Central memory CD4-positive, alpha-beta T cell (primary cell): ENCODE measurements around the gene IRX4.

ENCODE experiments used
- DNase-seq: peaks from one replicate; pipeline ENCODE4 v3.0.0; 2022
- total RNA-seq, 3 experiments: gene quantifications; one replicate each; lab custom pipeline; 2026; lab: John Stamatoyannopoulos, UW

The IRX4 gene
- total RNA-seq: 0 reads per million in 3 experiments

GRCh38 chr5:1882337-1883119 is at the start of gene IRX4:
IRX4 (minus strand) TSS chr5:1882925; CDS start chr5:1882647, 278 bp downstream.
- no peak for DNase-seq

- DNase-seq: no peak
Observed at GRCh38 chr5:1931604-1932231, 49.0 kb upstream of the IRX4 start.

- DNase-seq: no peak
Observed at GRCh38 chr5:1930880-1931603, 48.3 kb upstream of the IRX4 start.

- no peak for DNase-seq
Observed at GRCh38 chr5:1930501-1930879, 47.8 kb upstream of the IRX4 start.

DNA sequence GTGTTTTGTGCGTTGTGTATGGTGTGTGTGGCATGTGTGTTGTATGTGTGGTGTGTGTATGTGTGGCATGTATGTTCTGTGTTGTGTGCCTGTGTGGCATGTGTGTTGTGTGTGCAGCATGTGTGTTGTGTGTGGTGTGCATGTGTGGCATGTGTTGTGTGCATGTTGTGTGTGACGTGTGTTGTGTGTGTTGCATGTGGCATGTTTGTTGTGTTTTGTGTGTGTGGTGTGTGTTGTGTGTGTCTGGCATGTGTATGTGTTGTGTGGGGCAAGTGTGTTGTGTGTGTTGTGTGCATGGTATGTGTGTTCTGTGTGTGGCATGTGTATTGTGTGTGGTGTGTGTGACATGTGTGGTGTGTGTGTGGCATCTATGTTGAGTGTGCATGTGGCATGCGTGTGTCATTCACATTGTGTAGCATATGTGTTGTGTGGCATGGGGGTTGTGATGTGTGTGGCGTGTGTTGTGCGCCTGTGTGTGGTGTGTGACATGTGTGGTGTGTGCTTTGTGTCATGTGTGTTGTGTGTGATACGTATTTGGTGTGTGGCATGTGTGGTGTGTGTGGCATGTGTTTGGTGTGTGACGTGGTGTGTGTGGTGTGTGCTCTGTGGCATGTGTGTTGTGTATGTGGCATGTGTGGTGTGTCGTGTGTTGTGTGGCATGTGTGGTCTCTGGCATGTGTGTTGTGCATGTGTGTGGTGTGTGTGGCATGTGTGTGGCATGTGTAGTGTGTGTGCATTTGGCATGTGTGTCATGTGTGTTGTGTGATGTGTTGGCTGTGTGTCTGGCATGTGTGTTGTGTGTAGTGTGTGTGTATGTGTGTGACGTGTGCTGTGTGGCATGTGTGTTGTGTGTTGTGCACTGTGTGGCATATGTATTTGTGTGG is 46.6 kb upstream of the IRX4 start:
- no peak for DNase-seq

DNA sequence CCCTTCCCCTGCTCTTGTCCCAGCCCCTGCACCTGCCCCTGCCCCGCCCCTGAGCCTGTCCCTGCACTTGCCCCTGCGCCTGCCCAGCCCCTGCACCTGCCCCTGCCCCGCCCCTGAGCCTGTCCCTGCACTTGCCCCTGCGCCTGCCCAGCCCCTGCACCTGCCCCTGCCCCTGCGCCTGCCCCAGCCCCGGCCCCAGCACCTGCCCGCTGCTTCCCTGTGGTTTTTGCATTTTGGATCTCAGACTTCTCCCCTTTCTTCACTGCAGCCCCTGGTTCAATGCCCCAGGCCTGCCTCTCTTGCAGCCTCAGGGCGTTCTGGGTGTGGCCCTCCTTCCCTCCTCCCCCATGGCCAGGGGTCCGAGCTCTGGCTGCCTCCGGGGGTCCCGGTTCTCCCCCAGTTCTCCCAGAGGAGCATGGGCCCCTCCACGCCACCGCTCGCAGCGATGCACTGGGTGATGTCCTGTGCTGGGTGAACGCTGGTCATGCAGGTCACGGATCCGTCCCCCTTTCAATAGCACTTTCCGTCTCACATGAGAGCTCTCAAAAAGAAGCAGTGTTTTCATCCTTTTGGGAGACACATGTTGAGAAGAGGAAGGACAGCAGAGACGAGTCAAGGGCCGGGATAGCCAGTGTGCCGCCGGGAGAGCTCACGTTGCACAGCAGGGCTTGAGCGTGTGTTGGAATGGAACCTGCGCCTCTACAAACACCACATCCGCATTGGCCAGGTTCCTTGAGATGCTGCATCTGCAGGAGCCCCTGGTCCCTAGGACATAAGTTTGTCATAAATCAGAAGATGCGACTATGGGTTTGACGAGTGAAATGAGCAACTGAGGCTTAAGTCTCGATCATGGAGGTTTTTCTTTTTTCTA is 44.0 kb upstream of the IRX4 start:
- DNase-seq: no peak

- no peak for DNase-seq
Observed at GRCh38 chr5:1926071-1926440, 43.3 kb upstream of the IRX4 start.

GRCh38 chr5:1925111-1926070 is 42.7 kb upstream of the IRX4 start:
- DNase-seq: no peak

DNA sequence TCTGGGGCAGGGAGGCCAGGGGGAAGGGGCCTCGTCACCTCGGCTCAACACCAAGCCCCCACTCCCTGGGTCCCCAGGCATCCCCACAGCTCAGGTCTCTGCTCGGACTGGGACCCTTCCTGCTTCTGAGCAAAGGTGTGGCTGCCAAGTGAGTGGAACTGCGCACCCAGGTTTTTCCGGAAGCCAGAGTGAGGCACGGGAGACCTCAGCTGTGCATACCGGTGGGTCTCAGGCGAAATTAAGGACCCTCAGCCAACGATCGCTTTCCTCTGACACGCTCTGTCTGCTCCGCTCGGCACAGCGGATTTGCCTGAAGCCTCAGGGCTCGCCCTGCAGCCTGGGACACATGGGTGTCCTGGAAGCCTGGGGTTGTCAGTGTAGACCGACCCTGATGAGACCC is 41.0 kb upstream of the IRX4 start:
- DNase-seq: no peak

GRCh38 chr5:1923341-1923740 is 40.6 kb upstream of the IRX4 start:
- no peak for DNase-seq

DNA sequence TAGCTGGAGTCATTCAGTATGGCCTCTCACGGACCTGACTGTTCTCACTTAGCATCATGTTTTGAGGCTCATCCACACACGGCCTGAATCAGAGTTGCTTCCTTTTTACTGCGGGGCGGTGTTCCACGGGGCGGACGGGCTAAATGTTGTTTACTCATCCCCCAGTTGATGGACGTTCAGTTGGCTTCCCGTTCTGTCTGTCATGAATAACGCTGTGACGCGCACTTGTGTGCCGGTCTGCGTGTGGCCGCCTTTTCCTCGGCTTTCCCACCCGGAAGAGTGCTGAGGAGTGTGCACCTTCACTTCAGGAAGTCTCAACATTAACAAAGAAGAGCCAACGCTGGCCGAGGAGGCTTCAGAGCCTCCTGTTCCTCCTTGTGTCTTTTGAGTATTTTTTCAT is 39.0 kb upstream of the IRX4 start:
- DNase-seq: no peak

GRCh38 chr5:1919750-1920149 is 37.0 kb upstream of the IRX4 start:
- DNase-seq: no peak

DNA sequence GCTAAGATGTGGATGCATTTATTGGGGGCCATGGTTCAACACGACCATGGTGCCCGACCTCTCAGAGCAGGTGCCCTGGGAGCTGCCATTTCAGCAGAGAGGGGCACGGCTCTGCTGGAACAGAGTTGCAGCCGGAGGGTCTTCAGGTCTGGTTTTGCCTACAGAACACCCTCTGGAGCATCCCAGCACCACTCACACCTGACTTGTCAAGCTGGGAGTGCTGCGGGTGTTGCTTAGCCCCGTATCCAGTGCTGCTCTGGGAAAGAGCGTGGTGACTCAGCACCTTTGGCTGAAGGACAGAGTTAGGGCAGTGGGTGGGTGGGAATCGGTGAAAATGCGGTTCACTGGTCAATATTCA is 36.5 kb upstream of the IRX4 start:
- no peak for DNase-seq

- no peak for DNase-seq
Observed at GRCh38 chr5:1918488-1919208, 35.9 kb upstream of the IRX4 start.

- no peak for DNase-seq
Observed at GRCh38 chr5:1917830-1918487, 35.2 kb upstream of the IRX4 start.

DNA sequence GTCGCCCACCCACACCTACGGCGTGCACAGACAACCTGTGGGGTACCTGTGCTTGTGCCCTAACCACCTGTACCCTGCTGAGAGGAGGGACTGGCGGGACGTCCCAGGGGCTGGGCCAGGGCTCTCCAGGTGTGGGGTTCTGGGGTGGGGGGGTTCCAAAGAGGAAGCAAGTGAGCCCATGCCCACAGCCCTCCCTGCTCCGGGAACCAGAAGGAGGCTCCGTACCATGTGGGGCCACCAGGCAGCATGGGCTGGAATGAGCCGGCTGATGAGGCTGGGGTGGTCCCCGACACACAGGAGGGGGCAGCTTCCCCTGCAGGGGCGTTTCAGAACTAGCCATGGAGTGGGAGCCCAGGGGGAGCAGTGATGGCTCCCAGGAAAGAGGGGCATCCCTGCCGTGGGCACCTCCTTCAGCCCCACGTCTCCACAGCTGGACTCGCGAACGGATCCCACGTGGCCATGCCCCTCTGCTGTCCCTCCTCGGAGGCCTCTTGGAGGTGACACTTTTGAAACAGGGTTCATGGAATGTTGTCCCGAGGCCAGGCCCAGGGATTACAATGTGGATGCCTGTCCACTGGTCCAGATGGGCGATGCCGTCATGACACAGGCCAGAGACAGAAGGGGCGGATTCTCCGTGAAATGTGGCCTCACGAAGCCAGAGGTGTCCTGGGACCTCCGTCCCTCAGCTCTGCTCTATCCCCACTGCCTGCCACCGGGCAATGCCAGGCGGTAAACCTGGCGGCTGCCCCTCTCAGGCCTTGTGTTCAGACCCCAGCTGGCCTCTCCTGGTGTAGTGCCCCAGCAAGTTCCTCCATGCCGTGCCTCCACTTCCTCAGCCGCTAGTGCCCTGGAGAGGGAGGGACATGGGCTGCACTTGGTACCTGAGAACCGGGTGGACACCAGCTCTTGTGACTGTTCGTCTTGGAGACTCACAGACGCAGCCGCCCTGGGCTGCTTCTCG is 33.6 kb upstream of the IRX4 start:
- no peak for DNase-seq

DNA sequence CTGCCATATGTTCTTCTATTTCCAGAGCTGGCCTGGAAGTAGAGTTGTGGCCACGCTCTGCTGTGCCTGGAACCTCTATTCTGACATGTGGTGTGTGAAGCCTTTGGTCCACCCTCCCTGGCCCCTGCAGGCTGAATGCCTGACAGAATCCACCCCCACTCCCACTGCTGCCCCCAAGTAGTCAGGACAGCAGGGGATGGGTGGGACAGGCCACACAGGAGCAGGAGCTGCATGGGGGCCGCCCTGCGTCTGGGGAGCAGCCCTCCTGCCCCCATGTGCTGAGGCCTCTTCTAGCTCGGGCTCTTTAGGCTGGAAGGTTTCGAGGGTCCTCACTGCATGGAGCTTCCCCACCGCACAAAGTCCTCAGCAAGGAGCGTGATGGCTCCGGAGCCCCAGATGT is 32.6 kb upstream of the IRX4 start:
- no peak for DNase-seq

DNA sequence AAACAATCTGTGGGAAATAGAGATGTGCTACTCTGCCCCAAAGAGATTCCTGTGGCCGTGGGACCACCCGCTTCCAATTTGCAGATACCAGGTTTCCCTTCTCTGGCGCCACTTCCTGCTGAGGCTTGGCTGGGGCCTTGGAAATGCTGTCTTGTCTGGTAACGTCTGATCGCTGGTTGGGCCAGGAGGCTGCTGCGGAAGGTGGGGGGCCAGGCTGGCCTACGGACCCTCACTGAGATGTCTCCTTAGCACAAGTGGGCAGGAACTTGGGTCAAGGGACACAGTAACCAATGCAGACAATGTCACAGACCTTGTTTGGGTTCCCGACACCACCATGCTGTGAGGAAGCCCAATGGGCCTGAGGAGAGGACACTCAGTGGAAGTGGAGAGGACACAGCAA is 31.7 kb upstream of the IRX4 start:
- DNase-seq: no peak
